AML-193 (cell line): ENCODE results near the gene CABP1.
"Not testable (repeated sequence)": the region's sequence is repeated elsewhere in the genome, so short reads cannot be mapped to it uniquely, and the experiment has no call there.

Source experiments
- DNase-seq, 2 experiments: peaks; one replicate each; lab custom pipeline; 2025; lab: John Stamatoyannopoulos, UW

Gene CABP1

GRCh38 chr12:120668091-120668867, 27.9 kb downstream of the CABP1 start:
- no peak for DNase-seq

- no peak for DNase-seq
Measured at GRCh38 chr12:120668868-120669840, 28.7 kb downstream of the CABP1 start.

- DNase-seq: not testable (repeated sequence)
Measured at GRCh38 chr12:120670237-120670636, 29.8 kb downstream of the CABP1 start.

DNA sequence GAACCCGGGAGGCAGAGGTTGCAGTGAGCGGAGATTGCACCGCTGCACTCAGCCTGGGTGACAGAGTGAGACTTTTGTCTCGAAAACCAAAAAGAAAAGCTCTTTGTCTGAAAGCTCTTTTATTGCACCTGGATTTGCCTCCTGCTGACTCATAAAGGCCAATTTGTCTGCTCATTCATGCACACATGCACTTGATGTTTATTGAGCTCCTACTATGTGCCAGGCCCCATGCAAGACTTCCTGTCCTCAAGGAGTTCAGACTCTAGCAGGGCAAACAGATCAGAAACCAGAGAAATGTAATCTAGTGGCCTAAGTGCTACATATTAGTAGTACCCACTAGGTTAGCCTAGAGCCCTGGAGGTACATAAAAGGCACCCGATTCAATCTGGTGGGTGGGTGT, 30.2 kb downstream of the CABP1 start:
- no peak for DNase-seq

GRCh38 chr12:120674097-120674636, 33.7 kb downstream of the CABP1 start:
- DNase-seq: no peak

- DNase-seq: no peak
Measured at GRCh38 chr12:120677765-120678473, 37.5 kb downstream of the CABP1 start.

DNA sequence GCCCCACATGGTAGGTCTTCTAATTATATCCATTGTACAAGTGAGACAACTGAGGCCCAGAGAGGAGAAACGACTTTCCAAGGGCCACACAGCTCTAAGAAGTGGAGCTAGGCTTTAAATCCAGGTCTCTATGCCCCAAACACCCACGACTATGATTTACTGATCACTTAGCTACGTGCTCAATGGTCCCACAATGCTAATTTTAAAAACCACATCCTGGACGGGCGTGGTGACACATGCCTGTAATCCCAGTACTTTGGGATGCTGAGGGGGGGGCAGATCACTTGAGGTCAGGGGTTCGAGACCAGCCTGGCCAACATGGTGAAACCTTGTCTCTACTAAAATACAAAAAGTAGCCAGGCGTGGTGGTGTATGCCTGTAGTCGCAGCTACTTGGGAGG, 38.1 kb downstream of the CABP1 start:
- DNase-seq: no peak

- no peak for DNase-seq
Measured at GRCh38 chr12:120680165-120680738, 39.8 kb downstream of the CABP1 start.

DNA sequence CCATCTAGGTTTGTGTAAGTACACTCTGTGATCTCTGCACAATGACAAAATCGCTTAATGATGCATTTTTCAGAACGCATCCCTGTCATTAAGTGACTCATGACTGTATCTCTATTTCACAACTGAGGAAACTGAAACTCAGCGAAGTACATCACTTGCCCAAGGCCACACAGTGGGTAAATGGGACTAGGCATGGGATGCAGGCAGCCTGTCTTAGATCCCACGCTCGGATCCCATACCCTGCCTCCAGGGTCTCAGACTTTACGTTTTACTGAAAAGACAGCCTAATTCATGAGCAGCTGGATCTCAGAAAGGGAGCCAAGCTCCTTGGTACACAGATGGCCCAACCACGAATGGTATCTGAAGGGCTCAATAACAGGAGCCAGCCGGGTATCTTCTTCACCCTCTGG, 44.1 kb downstream of the CABP1 start:
- DNase-seq: peak; percentile 22 to 25

GRCh38 chr12:120685522-120685921, 45.1 kb downstream of the CABP1 start:
- DNase-seq: no peak

DNA sequence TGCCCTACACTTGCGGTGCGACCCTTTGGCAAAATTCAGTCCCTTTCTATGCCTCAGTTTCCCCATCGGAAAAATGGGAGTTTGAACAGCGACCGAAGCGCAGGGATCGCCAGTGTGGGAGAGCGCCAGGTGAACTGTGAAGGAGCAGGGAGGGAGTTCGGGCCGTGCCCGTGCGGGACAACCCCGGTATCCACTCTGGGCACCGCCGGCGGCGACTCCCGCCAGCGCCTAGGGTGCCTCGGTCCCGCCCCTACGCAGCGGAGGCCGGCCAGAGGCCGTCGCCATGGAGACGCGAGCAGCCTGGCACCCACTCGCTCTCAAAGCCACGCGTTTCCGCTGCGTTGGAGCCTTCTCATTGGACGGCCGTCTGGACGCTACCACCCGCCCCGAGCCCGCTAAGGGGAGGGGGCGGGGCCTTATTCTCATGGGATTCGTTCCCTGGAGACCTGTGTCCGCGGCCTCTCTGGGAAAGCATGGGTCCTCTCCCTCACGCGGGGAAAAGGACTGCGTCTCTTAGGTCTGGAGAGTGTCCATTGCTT, 45.8 kb downstream of the CABP1 start:
- DNase-seq: peak; percentile 95 to 96

DNA sequence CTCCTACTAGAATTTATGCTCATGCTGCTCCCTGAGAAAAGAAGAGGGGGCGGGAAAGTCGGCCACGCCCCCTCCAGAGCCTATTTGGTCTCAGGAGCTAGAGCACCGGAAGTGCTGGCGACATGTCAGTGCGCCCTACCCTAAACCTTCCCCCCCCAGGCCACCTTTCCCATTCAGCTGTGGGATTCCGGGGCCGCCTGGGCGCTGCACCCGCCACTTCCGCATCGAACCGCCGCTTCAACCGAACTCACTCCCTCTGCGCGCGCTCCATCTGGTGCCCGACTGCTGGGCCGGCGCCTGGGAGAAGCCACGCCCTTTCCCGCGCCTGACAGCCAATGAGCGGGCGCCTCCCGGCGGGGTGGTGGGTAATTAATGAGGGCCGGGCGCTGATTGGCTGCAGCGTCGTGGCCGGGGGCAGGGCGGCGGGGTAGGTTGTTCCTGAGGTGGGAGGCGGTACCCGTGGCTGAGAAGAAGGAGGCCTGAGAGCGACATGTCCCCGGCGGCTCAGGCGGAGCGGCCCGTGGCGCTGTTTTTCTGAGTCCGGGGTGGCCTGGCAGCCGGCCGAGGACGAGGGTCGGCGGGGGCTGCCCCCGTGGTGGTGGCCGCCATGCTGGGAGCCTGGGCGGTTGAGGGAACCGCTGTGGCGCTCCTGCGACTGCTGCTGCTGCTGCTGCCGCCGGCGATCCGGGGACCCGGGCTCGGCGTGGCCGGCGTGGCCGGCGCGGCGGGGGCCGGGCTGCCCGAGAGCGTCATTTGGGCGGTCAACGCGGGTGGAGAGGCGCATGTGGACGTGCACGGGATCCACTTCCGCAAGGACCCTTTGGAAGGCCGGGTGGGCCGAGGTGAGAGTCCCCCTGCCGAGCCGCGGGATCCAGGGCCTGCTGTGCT, 46.5 kb downstream of the CABP1 start, which contains the start of gene MLEC:
Gene MLEC (plus strand): TSS at position 460 of the 888 bp plus-strand sequence. CDS start 148 bp downstream, at position 608.
- DNase-seq: peak; percentile 96 to 97

DNA sequence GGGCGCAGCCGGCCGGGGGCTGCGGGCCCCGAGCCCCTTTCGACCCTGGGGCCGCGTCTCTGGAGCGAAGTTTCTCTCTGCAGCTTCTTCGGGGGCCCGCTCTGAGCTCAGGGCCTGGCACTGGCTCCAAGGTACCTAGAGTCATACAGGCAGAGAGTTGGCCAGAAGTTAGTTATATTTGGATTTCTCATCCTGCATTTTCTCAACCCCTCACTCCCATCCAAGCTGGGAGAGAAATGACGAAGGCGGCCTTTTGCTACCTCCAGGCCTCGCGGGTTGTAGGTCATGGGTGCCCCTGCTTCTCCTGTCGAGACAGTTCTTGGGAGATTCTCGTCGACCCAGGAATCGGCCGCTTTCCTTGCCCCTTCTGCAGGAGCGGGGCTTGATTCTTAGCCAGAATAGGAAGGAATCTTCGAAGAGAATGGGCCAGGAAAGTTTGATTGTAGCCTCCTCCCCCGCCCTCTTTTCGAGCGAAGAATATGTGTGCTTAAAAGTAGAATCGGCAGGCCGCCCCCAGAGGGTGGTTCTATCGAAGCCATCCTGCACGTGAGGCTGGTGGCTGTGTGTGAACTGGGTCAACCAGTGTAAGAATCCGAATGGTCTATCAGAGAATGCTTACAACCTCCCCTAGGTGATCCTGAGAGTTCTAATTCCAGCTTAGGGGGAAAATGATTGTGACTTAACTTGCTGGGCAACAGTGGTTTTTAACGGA, 47.3 kb downstream of the CABP1 start:
- DNase-seq: no peak

- DNase-seq: peak; percentile 15 to 27
Measured at GRCh38 chr12:120688527-120689071, 48.2 kb downstream of the CABP1 start.

GRCh38 chr12:120689397-120690082, 49.1 kb downstream of the CABP1 start:
- DNase-seq: no peak

DNA sequence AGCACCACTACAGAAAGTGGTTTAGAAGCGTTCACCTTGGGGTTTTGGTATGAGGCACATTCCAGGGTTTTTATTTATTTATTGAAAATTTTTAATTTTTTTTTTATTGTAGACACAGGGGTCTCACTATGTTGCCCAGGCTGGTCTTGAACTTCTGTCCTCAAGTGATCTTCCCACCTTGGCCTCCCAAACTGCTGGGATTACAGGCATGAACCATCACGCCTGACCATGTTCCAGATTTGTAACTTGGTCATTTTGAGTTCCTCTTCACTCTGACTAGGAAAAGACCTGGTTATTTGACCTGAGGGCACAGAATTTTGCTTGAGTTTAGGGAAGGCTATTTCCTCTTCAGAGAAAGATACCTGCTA, 49.6 kb downstream of the CABP1 start:
- no peak for DNase-seq

- no peak for DNase-seq
Measured at GRCh38 chr12:120690978-120691377, 50.6 kb downstream of the CABP1 start.

GRCh38 chr12:120692524-120693033, 52.2 kb downstream of the CABP1 start:
- DNase-seq: no peak
